ENCODE measurements around the gene AUTS2. TPM values are rescaled to one million over a fixed set of nuclear protein-coding genes. Genes with fewer than 3 reads are reported as not detected.

Gene AUTS2
- total RNA-seq, 1 donor from 2014 or later: 80.6 TPM

DNA sequence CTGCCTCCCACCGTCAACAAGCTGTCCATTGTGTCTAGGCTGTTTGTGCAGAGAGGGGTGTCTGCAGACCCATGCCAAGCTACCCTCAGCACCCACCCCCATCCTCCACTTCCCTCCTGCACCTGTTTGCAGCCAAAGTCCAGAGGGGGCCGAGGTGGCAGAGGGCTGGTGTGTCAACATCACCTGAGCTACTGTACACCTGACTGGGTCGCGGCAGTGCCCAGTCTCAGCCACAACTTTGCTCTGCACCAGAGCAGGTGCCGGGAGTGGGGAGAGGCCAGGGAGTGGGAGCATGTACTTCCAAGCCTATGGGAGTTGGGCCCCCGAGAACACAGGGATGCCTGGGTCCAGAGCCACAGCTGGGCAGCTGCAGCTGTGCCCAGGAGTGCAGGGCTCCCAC lies 93.1 kb downstream of the AUTS2 start:
- TF ChIP-seq CTCF (IDR thresholded peaks at IDR 0.05): no peak
- DNase-seq (ENCODE audit: extremely low spot score, unreplicated experiment): no peak
- Mint-ChIP-seq H3K36me3 (ENCODE audit: unreplicated experiment) (peaks cover 10% of the 10 kb centered on the region), H3K4me1 (ENCODE audit: unreplicated experiment) (peaks cover 4% of the 10 kb centered on the region), H3K9me3 (ENCODE audit: unreplicated experiment) (no peaks in the 10 kb centered on the region), H3K27ac (ENCODE audit: unreplicated experiment) (no peak overlapping the region), H3K27me3 (ENCODE audit: unreplicated experiment) (no peaks in the 10 kb centered on the region), H3K4me3 (ENCODE audit: unreplicated experiment) (no peak overlapping the region)

- H3K36me3 Mint-ChIP-seq (ENCODE audit: unreplicated experiment): peaks cover 10% of the 10 kb centered on the region
- DNase-seq (ENCODE audit: extremely low spot score, unreplicated experiment): no peak
- peaks cover 6% of the 10 kb centered on the region for H3K4me1 Mint-ChIP-seq (ENCODE audit: unreplicated experiment)
- H3K27ac Mint-ChIP-seq (ENCODE audit: unreplicated experiment): no peak overlapping the region
- H3K4me3 Mint-ChIP-seq (ENCODE audit: unreplicated experiment): no peak overlapping the region
- H3K27me3 Mint-ChIP-seq (ENCODE audit: unreplicated experiment): no peaks in the 10 kb centered on the region
- H3K9me3 Mint-ChIP-seq (ENCODE audit: unreplicated experiment): no peaks in the 10 kb centered on the region
- no peak for TF ChIP-seq CTCF (IDR thresholded peaks at IDR 0.05)
Observed at GRCh38 chr7:69691734-69692133, 93.5 kb downstream of the AUTS2 start.

DNA sequence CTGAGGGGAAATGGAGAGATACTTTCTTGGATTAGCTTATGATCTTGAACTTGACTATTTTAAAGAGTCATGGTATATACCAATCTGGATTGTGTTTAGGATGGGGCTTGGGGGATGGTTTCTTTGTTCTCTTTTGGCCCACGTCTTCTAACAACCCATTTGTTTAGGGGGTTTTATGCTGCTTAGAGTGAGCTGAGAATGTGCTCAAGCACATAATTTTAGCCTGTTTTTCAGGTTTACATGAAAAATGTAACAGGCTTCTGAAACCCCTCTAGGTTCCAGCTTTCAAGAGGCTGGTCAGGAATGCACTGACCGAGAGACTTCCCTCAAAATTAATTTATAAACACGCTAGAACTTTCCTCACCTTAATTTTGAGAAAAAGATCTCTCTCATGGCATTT lies 94.3 kb downstream of the AUTS2 start:
- Mint-ChIP-seq H3K36me3 (ENCODE audit: unreplicated experiment) (peaks cover 10% of the 10 kb centered on the region), H3K4me3 (ENCODE audit: unreplicated experiment) (no peak overlapping the region), H3K27ac (ENCODE audit: unreplicated experiment) (no peak overlapping the region), H3K27me3 (ENCODE audit: unreplicated experiment) (no peaks in the 10 kb centered on the region), H3K4me1 (ENCODE audit: unreplicated experiment) (peaks cover 11% of the 10 kb centered on the region), H3K9me3 (ENCODE audit: unreplicated experiment) (no peaks in the 10 kb centered on the region)
- DNase-seq (ENCODE audit: extremely low spot score, unreplicated experiment): no peak
- no peak for TF ChIP-seq CTCF (IDR thresholded peaks at IDR 0.05)

DNA sequence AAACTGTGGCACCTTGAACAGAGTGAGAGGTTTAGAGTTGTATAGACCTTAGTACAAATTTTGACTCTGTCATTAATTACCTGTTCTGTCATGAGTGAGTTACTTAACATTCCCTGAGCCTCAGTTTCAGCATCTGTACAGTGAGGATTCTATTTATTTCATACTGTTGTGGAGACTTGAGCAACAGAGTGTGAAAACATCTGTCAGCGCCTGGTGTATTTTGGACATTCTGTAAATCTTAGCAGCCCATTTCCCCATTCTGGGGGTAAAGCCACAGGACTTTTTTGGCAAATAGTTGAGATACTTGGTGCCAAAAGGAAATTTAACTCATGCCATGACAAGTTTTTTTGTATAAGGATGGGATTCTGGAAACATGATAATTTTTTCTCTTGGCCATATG lies 94.8 kb downstream of the AUTS2 start:
- Mint-ChIP-seq H3K4me1 (ENCODE audit: unreplicated experiment) (peaks cover 11% of the 10 kb centered on the region), H3K4me3 (ENCODE audit: unreplicated experiment) (no peak overlapping the region), H3K27me3 (ENCODE audit: unreplicated experiment) (no peaks in the 10 kb centered on the region)

GRCh38 chr7:69696054-69696591 lies 97.8 kb downstream of the AUTS2 start:
- Mint-ChIP-seq H3K36me3 (ENCODE audit: unreplicated experiment) (peaks cover 9% of the 10 kb centered on the region), H3K27ac (ENCODE audit: unreplicated experiment) (no peak overlapping the region), H3K9me3 (ENCODE audit: unreplicated experiment) (no peaks in the 10 kb centered on the region), H3K4me3 (ENCODE audit: unreplicated experiment) (no peak overlapping the region), H3K27me3 (ENCODE audit: unreplicated experiment) (no peaks in the 10 kb centered on the region), H3K4me1 (ENCODE audit: unreplicated experiment) (peaks cover 11% of the 10 kb centered on the region)
- no peak for TF ChIP-seq CTCF (IDR thresholded peaks at IDR 0.05)
- no peak for DNase-seq (ENCODE audit: extremely low spot score, unreplicated experiment)

More for the DNA sequence above, 94.8 kb downstream of the AUTS2 start:
- no peak for DNase-seq (ENCODE audit: extremely low spot score, unreplicated experiment)
- TF ChIP-seq CTCF (IDR thresholded peaks at IDR 0.05): no peak
- peaks cover 10% of the 10 kb centered on the region for H3K36me3 Mint-ChIP-seq (ENCODE audit: unreplicated experiment)
- H3K27ac Mint-ChIP-seq (ENCODE audit: unreplicated experiment): no peak overlapping the region
- no peaks in the 10 kb centered on the region for H3K9me3 Mint-ChIP-seq (ENCODE audit: unreplicated experiment)
